HG03025 (cell line): ENCODE results near the gene SCGB2A2.

Source experiments
- ATAC-seq: cut with Tn5 transposase; IDR thresholded peaks from one replicate; pipeline ENCODE4 v1.9.1; 2021; ENCODE audit warnings: mild to moderate bottlenecking, moderate library complexity; ENCODE audit not compliant: unreplicated experiment, low FRiP score

SCGB2A2 gene

GRCh38 chr11:62269654-62270278 lies at the start of gene SCGB2A2:
Gene SCGB2A2, plus strand, starts transcription at chr11:62270158. Its CDS starts 59 bp downstream, at chr11:62270217.
- no peak for ATAC-seq

- no peak for ATAC-seq
Observed at GRCh38 chr11:62221498-62221897, 48.5 kb upstream of the SCGB2A2 start.

- ATAC-seq = no peak
Observed at GRCh38 chr11:62223095-62223494, 46.9 kb upstream of the SCGB2A2 start.

- no peak for ATAC-seq
Observed at GRCh38 chr11:62233730-62234129, 36.2 kb upstream of the SCGB2A2 start.

- ATAC-seq = no peak
Observed at GRCh38 chr11:62236187-62236586, 33.8 kb upstream of the SCGB2A2 start.

- ATAC-seq = no peak
Observed at GRCh38 chr11:62237499-62237898, 32.5 kb upstream of the SCGB2A2 start.

- ATAC-seq = no peak
Observed at GRCh38 chr11:62238151-62238550, 31.8 kb upstream of the SCGB2A2 start.

- ATAC-seq = no peak
Observed at GRCh38 chr11:62241095-62241494, 28.9 kb upstream of the SCGB2A2 start.

GRCh38 chr11:62242021-62242420 lies 27.9 kb upstream of the SCGB2A2 start, which contains the start of gene SCGB1D2:
Gene SCGB1D2, plus strand, starts transcription at chr11:62242239. Its CDS starts 69 bp downstream, at chr11:62242308.
- ATAC-seq = no peak

- ATAC-seq = no peak
Observed at GRCh38 chr11:62245271-62245753, 24.6 kb upstream of the SCGB2A2 start.

- no peak for ATAC-seq
Observed at GRCh38 chr11:62251698-62252097, 18.3 kb upstream of the SCGB2A2 start.

- no peak for ATAC-seq
Observed at GRCh38 chr11:62253999-62254542, 15.9 kb upstream of the SCGB2A2 start.

- no peak for ATAC-seq
Observed at GRCh38 chr11:62256281-62256680, 13.7 kb upstream of the SCGB2A2 start.

GRCh38 chr11:62260261-62260953 lies 9.6 kb upstream of the SCGB2A2 start:
- no peak for ATAC-seq

GRCh38 chr11:62264004-62264403 lies 6.0 kb upstream of the SCGB2A2 start:
- no peak for ATAC-seq

GRCh38 chr11:62266558-62266957 lies 3.4 kb upstream of the SCGB2A2 start:
- ATAC-seq = no peak

- ATAC-seq = no peak
Observed at GRCh38 chr11:62267050-62267449, 2.9 kb upstream of the SCGB2A2 start.

GRCh38 chr11:62267576-62267975 lies 2.4 kb upstream of the SCGB2A2 start:
- no peak for ATAC-seq

GRCh38 chr11:62273284-62273683 lies 3.3 kb downstream of the SCGB2A2 start:
- no peak for ATAC-seq

GRCh38 chr11:62273789-62274275 lies 3.9 kb downstream of the SCGB2A2 start:
- no peak for ATAC-seq

GRCh38 chr11:62280452-62280851 lies 10.5 kb downstream of the SCGB2A2 start:
- ATAC-seq = no peak
